H9 (cell line): ENCODE results near the gene TBX1. TPM values are rescaled to one million over a fixed set of nuclear protein-coding genes. Genes with fewer than 3 reads are reported as not detected.

Experiments
- DNase-seq: peaks from one replicate; pipeline ENCODE4 v3.0.0-alpha.2; 2017
- H2AFZ ChIP-seq: one replicate; pipeline ENCODE4 v1.6.1; 2013; ENCODE audit warnings: mild to moderate bottlenecking, low read length, control low read depth, moderate library complexity
- H2AK5ac ChIP-seq: 2 replicates; pipeline ENCODE4 v1.6.1; 2013; ENCODE audit warnings: low read length, control low read depth, mixed read lengths; ENCODE audit not compliant: insufficient read length
- H2BK120ac ChIP-seq: one replicate; pipeline ENCODE4 v1.6.1; 2013; ENCODE audit warnings: low read depth, mild to moderate bottlenecking, low read length, control low read depth, inconsistent platforms; ENCODE audit not compliant: poor library complexity, severe bottlenecking
- H2BK12ac ChIP-seq: 2 replicates; pipeline ENCODE4 v1.6.1; 2013; ENCODE audit warnings: low read length, control low read depth, mixed read lengths, low read depth; ENCODE audit not compliant: insufficient read length
- H2BK15ac ChIP-seq: 2 replicates; pipeline ENCODE4 v1.6.1; 2013; ENCODE audit warnings: low read depth, low read length, control low read depth
- H2BK20ac ChIP-seq: one replicate; pipeline ENCODE4 v1.6.1; 2013; ENCODE audit warnings: low read depth, mild to moderate bottlenecking, low read length, control low read depth, inconsistent platforms; ENCODE audit not compliant: poor library complexity, severe bottlenecking
- H2BK5ac ChIP-seq: 2 replicates; pipeline ENCODE4 v1.6.1; 2013; ENCODE audit warnings: low read length, control low read depth, mixed read lengths; ENCODE audit not compliant: insufficient read length
- H3K14ac ChIP-seq: 2 replicates; pipeline ENCODE4 v1.6.1; 2013; ENCODE audit warnings: low read length, control low read depth; ENCODE audit not compliant: insufficient read depth
- H3K18ac ChIP-seq: 2 replicates; pipeline ENCODE4 v1.6.1; 2013; ENCODE audit warnings: low read depth, mild to moderate bottlenecking, mixed read lengths, low read length, control low read depth; ENCODE audit not compliant: insufficient read length
- H3K23ac ChIP-seq: 2 replicates; pipeline ENCODE4 v1.6.1; 2013; ENCODE audit warnings: low read length, control low read depth, mixed read lengths, low read depth; ENCODE audit not compliant: insufficient read length
- H3K23me2 ChIP-seq: 2 replicates; pipeline ENCODE4 v1.6.1; 2013; ENCODE audit warnings: low read depth, mild to moderate bottlenecking, mixed read lengths, low read length, control low read depth; ENCODE audit not compliant: insufficient read length, poor library complexity, severe bottlenecking
- H3K27ac ChIP-seq: 2 replicates; pipeline ENCODE4 v1.5.1; 2013; ENCODE audit warnings: low read length, control low read depth, mixed read lengths, low read depth; ENCODE audit not compliant: insufficient read length
- H3K27me3 ChIP-seq: 2 replicates; pipeline ENCODE4 v1.6.1; 2013; ENCODE audit warnings: low read length, control low read depth, inconsistent platforms; ENCODE audit not compliant: insufficient read depth
- H3K4ac ChIP-seq: 2 replicates; pipeline ENCODE4 v1.6.1; 2013; ENCODE audit warnings: low read depth, mild to moderate bottlenecking, control low read depth, inconsistent platforms, low read length, moderate library complexity
- H3K4me1 ChIP-seq: 2 replicates; pipeline ENCODE4 v1.6.1; 2013; ENCODE audit warnings: low read length, control low read depth, inconsistent platforms; ENCODE audit not compliant: insufficient read depth
- H3K4me2 ChIP-seq: 2 replicates; pipeline ENCODE4 v1.6.1; 2013; ENCODE audit warnings: low read length, control low read depth, mixed read lengths; ENCODE audit not compliant: insufficient read length, insufficient read depth
- H3K56ac ChIP-seq: 2 replicates; pipeline ENCODE4 v1.6.1; 2013; ENCODE audit warnings: low read depth, mild to moderate bottlenecking, mixed read lengths, low read length, control low read depth; ENCODE audit not compliant: insufficient read length
- H3K79me1 ChIP-seq: 2 replicates; pipeline ENCODE4 v1.6.1; 2013; ENCODE audit warnings: low read depth, mild to moderate bottlenecking, moderate library complexity, low read length, control low read depth, inconsistent platforms; ENCODE audit not compliant: insufficient read depth, poor library complexity, severe bottlenecking
- H3K79me2 ChIP-seq: 2 replicates; pipeline ENCODE4 v1.6.1; 2013; ENCODE audit warnings: low read length, control low read depth, inconsistent platforms; ENCODE audit not compliant: insufficient read depth
- H3K9ac ChIP-seq: 2 replicates; pipeline ENCODE4 v1.6.1; 2013; ENCODE audit warnings: low read length, control low read depth, mixed read lengths; ENCODE audit not compliant: insufficient read length; ENCODE audit errors: extremely low read depth
- H3K9me3 ChIP-seq: one replicate; pipeline ENCODE4 v1.6.1; 2013; ENCODE audit warnings: low read depth, low read length, inconsistent platforms; ENCODE audit not compliant: control insufficient read depth
- H3T11ph ChIP-seq: one replicate; pipeline ENCODE4 v1.6.1; 2013; ENCODE audit warnings: mild to moderate bottlenecking, low read length, control low read depth, inconsistent platforms
- H4K20me1 ChIP-seq: one replicate; pipeline ENCODE4 v1.6.1; 2013; ENCODE audit not compliant: control insufficient read depth, insufficient read length, insufficient read depth
- H4K5ac ChIP-seq: 2 replicates; pipeline ENCODE4 v1.6.1; 2013; ENCODE audit warnings: low read depth, mild to moderate bottlenecking, mixed read lengths, low read length, control low read depth; ENCODE audit not compliant: insufficient read length
- H4K8ac ChIP-seq: replicated peaks from 2 replicates; pipeline ENCODE4 v1.6.1; 2013; ENCODE audit warnings: low read length, control low read depth, mixed read lengths, low read depth; ENCODE audit not compliant: insufficient read length
- H4K91ac ChIP-seq: 2 replicates; pipeline ENCODE4 v1.6.1; 2013; ENCODE audit warnings: low read depth, mild to moderate bottlenecking, moderate library complexity, mixed read lengths, low read length, control low read depth; ENCODE audit not compliant: insufficient read length
- H3K27ac Mint-ChIP-seq, 3 experiments: 2 replicates in 2 of 3; 3 replicates in 1 of 3; pipeline ENCODE4 v1.8.0; 2020 to 2021; ENCODE audit warnings: mixed read lengths in 3 of 3, mild to moderate bottlenecking in 1 of 3, moderate library complexity in 1 of 3
- H3K27me3 Mint-ChIP-seq: 2 replicates; pipeline ENCODE4 v1.8.0; 2021; ENCODE audit warnings: low read depth, mild to moderate bottlenecking, moderate library complexity, mixed read lengths
- H3K36me3 Mint-ChIP-seq, 3 experiments: 2 replicates in 2 of 3; 3 replicates in 1 of 3; pipeline ENCODE4 v1.8.0; 2020 to 2021; ENCODE audit warnings: low read depth in 3 of 3, mixed read lengths in 3 of 3; ENCODE audit not compliant: insufficient read depth in 1 of 3
- H3K4me1 Mint-ChIP-seq, 2 experiments: 2 replicates each; pipeline ENCODE4 v1.8.0; 2020; ENCODE audit warnings: mixed read lengths in 2 of 2
- H3K4me3 Mint-ChIP-seq, 2 experiments: 2 replicates in 1 of 2; 3 replicates in 1 of 2; pipeline ENCODE4 v1.8.0; 2020 to 2021; ENCODE audit warnings: mild to moderate bottlenecking in 2 of 2, mixed read lengths in 2 of 2, moderate library complexity in 1 of 2
- H3K9me3 Mint-ChIP-seq, 2 experiments: 2 replicates in 1 of 2; 3 replicates in 1 of 2; pipeline ENCODE4 v1.8.0; 2020; ENCODE audit warnings: mild to moderate bottlenecking in 2 of 2, mixed read lengths in 2 of 2, moderate library complexity in 1 of 2
- WGBS: extraction: QIAGEN DNeasy Blood & Tissue Kit; methylation state at CpG from one replicate; pipeline ENCODE4 v1.1.7; 2013; ENCODE audit warnings: missing lambda C conversion rate, low lambda C conversion rate, mixed read lengths; ENCODE audit not compliant: insufficient read length; ENCODE audit errors: extremely low coverage; 5-methylcytosine and 5-hydroxymethylcytosine counted together
- total RNA-seq: library from RNA; stranded (reverse); gene quantifications from 2 replicates; pipeline ENCODE4 v1.2.1, GENCODE V29; 2021
- TF ChIP-seq, protein P1 (sequence below): fragments of 200-600 bp; sonication (generic); conservative IDR thresholded peaks from 3 replicates; pipeline ENCODE4 v1.8.0; 2021; ENCODE audit warnings: antibody characterized with exemption, mild to moderate bottlenecking

Gene TBX1
- total RNA-seq, 1 experiment from 2014 or later = 2.2 TPM

DNA sequence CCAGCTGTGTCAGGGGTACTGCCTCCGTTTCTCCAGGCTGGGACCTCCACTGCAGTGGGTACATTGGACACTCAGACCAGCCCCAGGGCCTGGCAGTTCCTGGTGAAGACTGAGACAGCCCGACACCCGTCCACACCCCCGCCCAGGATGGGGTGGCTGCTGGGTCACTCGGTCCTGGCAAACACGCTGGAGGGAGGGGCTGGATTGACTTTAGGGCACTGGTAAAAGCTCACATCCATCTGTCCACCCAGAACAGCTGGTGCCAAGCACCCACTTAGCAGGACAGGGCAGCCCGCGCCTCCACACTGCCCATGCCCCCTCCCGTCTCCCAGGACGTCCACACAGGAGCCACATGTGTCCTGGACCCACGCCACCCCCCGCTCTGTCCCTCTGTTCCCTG is 10.7 kb upstream of the TBX1 start:
- H2BK5ac ChIP-seq = no peak overlapping the region
- H3K9me3 ChIP-seq = no peaks in the 10 kb centered on the region
- H3K4ac ChIP-seq = no peak overlapping the region
- no peaks in the 10 kb centered on the region for H3K79me1 ChIP-seq
- no peaks in the 10 kb centered on the region; a peak in 1 of 5 replicates for H3K9me3 Mint-ChIP-seq
- H4K91ac ChIP-seq = no peak overlapping the region
- no peak overlapping the region for H2AFZ ChIP-seq
- peaks cover 45% of the 10 kb centered on the region for H3K27me3 Mint-ChIP-seq
- no peaks in the 10 kb centered on the region for H3K4me1 ChIP-seq
- H3K23ac ChIP-seq = no peak overlapping the region
- no peak overlapping the region for H4K5ac ChIP-seq
- no peak overlapping the region for H3K27ac ChIP-seq
- no peak overlapping the region for H3K4me3 Mint-ChIP-seq
- H2BK12ac ChIP-seq = no peak overlapping the region
- H2BK20ac ChIP-seq = no peak overlapping the region
- no peak overlapping the region for H4K8ac ChIP-seq
- peaks cover 20% of the 10 kb centered on the region for H3K27me3 ChIP-seq
- H3K14ac ChIP-seq = no peak overlapping the region
- H3K27ac Mint-ChIP-seq = no peak overlapping the region
- H3K4me2 ChIP-seq = no peak overlapping the region
- H2BK120ac ChIP-seq = no peak overlapping the region
- peaks cover 3% of the 10 kb centered on the region for H4K20me1 ChIP-seq
- TF ChIP-seq, protein P1, sequence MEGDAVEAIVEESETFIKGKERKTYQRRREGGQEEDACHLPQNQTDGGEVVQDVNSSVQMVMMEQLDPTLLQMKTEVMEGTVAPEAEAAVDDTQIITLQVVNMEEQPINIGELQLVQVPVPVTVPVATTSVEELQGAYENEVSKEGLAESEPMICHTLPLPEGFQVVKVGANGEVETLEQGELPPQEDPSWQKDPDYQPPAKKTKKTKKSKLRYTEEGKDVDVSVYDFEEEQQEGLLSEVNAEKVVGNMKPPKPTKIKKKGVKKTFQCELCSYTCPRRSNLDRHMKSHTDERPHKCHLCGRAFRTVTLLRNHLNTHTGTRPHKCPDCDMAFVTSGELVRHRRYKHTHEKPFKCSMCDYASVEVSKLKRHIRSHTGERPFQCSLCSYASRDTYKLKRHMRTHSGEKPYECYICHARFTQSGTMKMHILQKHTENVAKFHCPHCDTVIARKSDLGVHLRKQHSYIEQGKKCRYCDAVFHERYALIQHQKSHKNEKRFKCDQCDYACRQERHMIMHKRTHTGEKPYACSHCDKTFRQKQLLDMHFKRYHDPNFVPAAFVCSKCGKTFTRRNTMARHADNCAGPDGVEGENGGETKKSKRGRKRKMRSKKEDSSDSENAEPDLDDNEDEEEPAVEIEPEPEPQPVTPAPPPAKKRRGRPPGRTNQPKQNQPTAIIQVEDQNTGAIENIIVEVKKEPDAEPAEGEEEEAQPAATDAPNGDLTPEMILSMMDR = no peak
- H3K56ac ChIP-seq = no peak overlapping the region
- H3K79me2 ChIP-seq = no peaks in the 10 kb centered on the region
- no peak overlapping the region for H2AK5ac ChIP-seq
- no CpG with 5 or more reads among the region's 12 CpGs for WGBS
- no peak overlapping the region for H2BK15ac ChIP-seq
- peaks cover 5 to 17% of the 10 kb centered on the region in 2 experiments for H3K4me1 Mint-ChIP-seq
- no peaks in the 10 kb centered on the region for H3K36me3 Mint-ChIP-seq
- no peak overlapping the region for H3K9ac ChIP-seq
- no peak for DNase-seq
- H3K18ac ChIP-seq = no peak overlapping the region
- no peaks in the 10 kb centered on the region for H3K23me2 ChIP-seq
- no peak overlapping the region for H3T11ph ChIP-seq
